GM21723 (cell line): ENCODE measurements around the gene PLXDC2.
"Not testable (repeated sequence)": the region's sequence is repeated elsewhere in the genome, so short reads cannot be mapped to it uniquely, and the experiment has no call there.

Source experiments
- ATAC-seq: cut with Tn5 transposase; IDR thresholded peaks from one replicate; pipeline ENCODE4 v1.9.1; 2021; ENCODE audit warnings: mild to moderate bottlenecking, moderate library complexity; ENCODE audit not compliant: unreplicated experiment

PLXDC2 gene

GRCh38 chr10:20017961-20018360 lies 201.7 kb downstream of the PLXDC2 start:
- ATAC-seq: no peak

GRCh38 chr10:20020677-20021076 lies 204.4 kb downstream of the PLXDC2 start:
- no peak for ATAC-seq

- no peak for ATAC-seq
Measured at GRCh38 chr10:20029523-20029922, 213.3 kb downstream of the PLXDC2 start.

- ATAC-seq: no peak
Measured at GRCh38 chr10:20033476-20033875, 217.2 kb downstream of the PLXDC2 start.

DNA sequence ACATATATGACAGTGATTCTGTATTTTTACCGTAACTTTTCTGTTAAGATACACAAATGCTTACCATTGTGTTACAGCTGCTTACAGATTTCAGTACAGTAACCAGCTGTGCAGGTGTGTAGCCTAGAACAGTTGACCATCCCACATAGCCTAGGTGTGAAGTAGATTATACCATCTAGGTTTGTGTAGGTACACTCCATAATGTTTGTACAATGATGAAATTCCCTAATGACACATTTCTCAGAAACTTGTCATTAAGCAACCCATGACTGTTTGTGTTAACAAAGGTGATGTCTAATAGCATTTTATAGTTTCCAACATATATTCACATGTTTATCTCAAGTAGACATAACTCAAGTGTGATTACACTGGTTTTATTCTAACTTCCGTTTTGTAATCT lies 218.5 kb downstream of the PLXDC2 start:
- ATAC-seq: no peak

- ATAC-seq: no peak
Measured at GRCh38 chr10:20040012-20040411, 223.8 kb downstream of the PLXDC2 start.

DNA sequence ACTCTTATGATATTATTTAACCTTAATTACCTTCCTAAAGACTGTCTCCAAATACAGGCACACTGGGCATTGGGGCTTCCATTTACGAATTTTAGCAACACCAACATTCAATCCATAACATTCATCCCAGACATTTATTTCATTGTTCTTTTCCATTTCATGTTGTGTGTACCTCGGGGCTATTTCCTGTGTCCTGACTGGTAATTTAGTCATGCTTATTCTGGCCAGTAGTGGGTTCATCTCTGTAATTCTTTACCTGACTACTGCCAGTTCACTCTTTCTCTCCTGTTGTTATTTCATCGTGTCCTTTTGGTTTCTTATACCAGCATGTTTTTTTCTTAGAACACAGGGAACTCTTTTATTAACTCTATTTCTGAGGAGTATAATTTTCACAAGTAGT lies 225.7 kb downstream of the PLXDC2 start:
- ATAC-seq: no peak

DNA sequence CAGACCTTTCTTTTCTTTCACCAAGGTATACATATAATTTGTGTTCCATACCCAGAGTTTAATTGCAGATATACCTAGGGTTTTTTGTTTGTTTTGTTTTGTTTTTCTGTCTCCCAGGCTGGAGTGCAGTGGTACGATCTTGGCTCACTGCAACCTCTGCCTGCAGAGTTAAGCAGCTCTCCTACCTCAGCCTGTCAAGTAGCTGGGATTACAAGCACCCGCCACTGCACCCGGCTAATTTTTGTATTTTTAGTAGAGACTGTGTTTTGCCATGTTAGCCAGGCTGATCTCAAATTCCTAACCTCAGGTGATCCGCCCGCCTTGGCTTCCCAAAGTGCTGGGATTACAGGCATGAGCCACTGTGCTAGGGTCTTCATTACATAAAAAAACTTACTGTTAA lies 228.9 kb downstream of the PLXDC2 start:
- not testable (repeated sequence) for ATAC-seq

DNA sequence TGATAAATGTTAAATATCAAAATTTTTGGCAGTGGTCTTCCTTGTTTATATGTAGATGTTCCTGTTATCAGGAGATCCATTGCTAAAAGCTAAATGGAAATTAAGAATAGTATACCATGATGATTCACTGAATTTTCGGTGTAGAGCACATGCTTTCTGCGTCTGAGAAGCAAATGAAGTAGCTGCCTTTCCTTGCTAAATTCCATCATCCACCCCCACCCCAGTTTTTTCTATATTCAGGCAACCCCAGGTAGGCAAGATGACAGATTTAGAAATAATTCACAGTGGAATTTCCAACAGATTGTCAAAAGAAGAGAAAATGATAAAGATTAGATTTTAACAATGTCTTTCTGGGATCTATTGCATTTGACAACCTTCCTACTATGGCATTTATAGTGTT lies 231.9 kb downstream of the PLXDC2 start:
- ATAC-seq: no peak

- no peak for ATAC-seq
Measured at GRCh38 chr10:20058135-20058534, 241.9 kb downstream of the PLXDC2 start.

DNA sequence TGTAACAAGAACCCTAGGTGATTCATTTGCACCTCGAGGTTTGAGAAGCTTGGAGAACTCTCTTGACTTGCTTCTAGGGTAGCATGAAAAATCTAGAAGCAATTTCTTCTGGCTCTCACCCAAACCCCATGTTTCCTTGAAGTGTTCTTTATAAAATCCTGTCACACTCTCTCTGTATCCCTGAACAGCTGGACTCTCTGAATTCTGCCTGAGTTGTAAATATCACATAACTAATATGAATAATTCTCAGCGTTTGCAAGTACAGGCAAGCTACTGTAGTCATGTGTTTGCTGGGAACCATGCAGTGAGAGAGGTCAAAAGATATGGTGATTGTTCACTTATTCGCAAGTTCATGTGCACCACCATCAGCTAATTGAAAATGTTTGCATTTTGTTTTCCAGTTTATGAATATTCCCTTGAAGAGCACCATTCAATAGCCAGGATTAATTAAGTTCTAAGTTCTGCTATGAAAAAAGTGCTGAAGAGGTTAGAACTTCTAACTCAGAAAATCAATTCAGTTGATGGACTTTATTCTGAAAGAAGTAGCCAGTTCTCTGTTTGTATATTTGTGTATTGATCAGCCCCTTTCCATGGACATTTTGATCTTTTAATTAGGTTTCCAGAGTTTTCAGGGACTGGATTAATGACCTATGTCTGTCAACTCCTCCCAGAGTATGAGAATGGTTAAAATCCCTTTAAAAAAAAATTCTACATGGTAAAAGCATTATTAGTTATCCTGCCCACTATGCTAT lies 243.0 kb downstream of the PLXDC2 start:
- ATAC-seq: no peak

DNA sequence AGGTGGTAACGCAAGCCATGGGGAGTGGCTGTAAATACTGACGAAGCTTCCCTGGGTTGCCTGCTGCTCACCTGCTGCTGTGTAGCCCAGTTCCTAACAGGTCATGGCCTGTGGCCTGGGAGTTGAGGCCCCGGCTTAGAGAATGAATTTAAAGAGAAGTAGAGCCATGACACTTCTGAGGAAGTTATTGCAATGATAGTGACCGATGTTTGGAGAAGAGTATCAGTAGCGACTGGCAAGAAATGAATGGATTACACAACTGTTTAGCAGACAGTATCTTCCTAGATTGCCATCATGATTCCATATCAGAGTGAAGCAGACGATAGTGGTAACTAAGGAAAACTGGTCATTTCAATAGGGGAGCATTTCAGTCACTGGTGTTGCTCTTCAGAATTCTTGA lies 249.6 kb downstream of the PLXDC2 start:
- ATAC-seq: no peak

DNA sequence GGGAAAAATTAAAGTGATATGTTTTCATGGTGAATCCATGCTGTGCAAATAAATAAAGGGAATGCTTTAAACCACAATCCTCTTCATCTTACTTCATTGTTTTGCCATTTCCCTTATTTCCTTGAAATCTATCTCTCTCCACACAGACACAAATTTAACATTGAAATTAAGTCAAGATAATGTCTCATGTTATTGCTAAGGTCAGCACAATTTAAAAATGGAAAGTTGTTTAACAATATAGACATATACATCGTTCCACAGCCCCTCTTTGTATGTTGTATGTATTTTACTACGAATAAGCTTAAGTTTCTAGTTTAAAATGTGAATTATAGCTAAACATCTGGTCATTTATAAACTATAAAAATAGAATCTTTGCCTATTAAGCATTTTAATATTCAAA lies 256.9 kb downstream of the PLXDC2 start:
- no peak for ATAC-seq

DNA sequence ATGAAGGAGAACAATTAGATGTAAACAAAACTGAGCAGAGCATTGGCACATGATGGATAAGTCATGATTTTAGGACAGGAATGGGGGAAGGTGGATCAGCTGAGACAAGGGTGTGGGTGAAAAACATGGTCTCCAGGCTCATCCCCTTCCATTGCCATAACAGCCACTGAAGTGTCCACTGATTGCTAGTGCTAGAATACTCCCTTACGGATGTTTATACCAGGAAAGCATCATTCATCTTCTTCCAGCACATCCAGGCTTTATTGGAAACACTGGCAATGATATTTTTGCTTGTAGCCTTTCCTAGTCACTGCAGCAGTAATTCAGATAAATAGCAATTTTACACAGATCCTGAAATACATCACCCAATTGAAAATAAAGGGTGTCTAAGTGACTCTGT lies 259.5 kb downstream of the PLXDC2 start:
- no peak for ATAC-seq

- ATAC-seq: no peak
Measured at GRCh38 chr10:20084451-20084850, 268.2 kb downstream of the PLXDC2 start.

DNA sequence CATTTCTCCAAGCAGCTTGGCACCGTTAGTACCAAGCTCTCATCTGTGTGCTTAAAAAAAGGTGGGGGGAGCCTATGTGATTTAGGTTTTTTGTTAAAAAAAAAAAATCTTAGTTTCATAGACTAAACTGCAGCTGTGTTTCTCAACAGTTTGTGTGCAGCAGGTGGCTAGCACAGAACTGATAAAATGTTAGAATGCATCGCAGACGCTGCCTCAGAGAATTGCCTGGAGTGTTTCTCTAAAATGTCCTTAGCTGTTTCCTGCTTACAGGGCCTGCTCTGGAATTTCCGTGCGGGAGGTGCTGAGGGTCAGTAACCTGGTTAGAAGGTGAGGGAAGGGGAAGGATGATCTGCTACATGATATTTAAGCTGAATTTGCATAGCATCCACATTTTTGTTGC lies 268.9 kb downstream of the PLXDC2 start:
- no peak for ATAC-seq

- no peak for ATAC-seq
Measured at GRCh38 chr10:20087353-20087752, 271.1 kb downstream of the PLXDC2 start.

DNA sequence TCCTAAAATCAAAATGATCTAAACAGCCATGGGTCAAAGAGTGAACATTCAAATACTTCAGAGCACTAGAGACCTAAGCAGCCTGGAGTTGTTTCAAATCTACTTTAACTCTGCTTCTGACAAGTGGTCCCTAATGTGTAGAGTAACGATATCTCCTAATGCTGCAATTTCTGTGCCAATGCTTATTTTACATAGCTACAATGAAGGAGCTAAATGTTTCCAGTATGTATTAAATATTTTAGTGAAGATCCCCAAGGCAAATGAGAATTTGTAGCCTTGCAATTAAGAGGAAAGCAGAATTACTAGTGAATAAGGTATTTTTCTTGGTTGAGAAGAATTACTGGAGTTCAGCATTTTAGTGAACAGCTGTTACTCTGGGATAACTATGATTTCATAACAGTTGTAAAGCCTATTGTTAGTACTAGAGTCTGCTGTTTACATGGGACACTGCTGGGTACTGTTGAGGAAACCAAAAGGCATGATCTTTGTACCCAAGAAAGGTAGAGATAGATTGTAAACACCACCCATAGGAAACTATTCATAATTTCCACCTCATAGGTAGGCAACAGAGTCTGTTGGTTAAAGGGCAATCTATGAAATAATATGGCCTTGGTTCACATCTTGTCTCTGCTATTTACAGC lies 271.9 kb downstream of the PLXDC2 start:
- no peak for ATAC-seq

DNA sequence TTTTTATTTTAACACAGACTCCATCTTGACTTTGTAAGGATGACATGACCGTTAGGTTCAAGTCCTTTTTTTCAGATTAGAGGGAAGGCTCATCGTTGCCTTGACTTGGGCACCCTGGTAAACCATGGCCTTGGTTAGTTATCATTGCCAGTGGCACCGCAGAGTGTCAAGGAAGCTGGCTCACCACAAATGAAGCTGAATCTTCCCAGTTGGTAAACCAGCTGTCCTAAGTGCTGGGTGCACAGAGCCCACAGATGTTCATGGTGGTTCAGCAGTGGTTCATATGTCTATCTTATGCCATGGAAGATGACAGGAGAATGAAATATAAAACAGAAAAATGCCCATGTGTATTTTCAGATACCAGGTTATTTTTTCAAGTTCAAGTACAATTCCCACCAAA lies 273.6 kb downstream of the PLXDC2 start:
- no peak for ATAC-seq

DNA sequence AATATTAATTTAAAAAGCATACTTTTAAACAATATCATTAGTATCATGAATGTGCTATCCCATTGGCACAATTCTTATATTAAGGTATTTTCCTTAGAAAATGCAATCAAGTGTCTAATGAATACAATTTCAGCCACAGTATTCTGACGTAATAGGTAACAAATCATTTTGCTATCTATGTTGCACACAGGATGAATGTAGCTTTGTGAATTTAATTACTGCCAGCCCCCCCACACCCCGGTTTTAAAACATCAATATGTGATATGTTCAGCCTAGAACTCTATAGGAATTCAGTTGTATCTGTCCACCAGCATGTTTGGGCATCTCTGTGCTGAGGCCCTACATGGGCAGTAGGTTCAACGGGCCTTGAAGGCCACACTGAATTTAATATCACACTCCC lies 274.6 kb downstream of the PLXDC2 start:
- ATAC-seq: no peak

DNA sequence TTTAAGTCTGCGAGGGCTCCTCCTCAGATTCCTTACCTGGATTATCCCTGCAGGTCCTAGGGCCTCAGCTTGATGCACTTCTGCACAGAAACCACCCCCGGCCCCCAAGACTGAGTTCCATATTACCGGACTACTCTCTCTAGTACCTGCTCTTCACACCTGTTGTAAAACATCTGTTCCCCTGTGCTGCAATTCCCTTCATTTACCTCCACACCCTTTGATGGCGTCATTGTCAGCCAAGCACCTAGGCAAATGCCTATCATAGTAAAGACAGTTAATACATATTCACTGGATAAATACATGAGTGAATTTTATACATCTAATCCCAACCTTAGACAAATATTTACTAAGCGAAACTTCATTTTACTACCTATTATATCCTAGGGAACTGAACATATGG lies 275.5 kb downstream of the PLXDC2 start:
- ATAC-seq: no peak

GRCh38 chr10:20093600-20093999 lies 277.4 kb downstream of the PLXDC2 start:
- ATAC-seq: no peak
